ENCODE measurements around the gene VSIR. TPM values are rescaled to one million over a fixed set of nuclear protein-coding genes. Genes with fewer than 3 reads are reported as not detected.

Gene VSIR
- total and polyA plus RNA-seq, 2 donors, result 25.2 to 51.8 TPM

- 97% methylated on average over 3 of the region's 3 CpGs for WGBS
- H3K36me3 ChIP-seq (ENCODE audit: control insufficient read depth in 2 of 2, insufficient read depth in 2 of 2, low read length in 1 of 2), result peaks cover 4 to 6% of the 10 kb centered on the region in 2 donors
- H3K4me1 ChIP-seq (ENCODE audit: control insufficient read depth in 2 of 2, insufficient read depth in 2 of 2, low read length in 2 of 2), result peaks cover 31 to 92% of the 10 kb centered on the region in 2 donors
- DNase-seq (ENCODE audit: low read depth in 6 of 9, low spot score in 9 of 9), result no peak
- peak overlapping the region in 1 of 2 donors; percentile 75 for H3K27ac ChIP-seq (ENCODE audit: low read depth in 1 of 2, low read length in 1 of 2)
- H3K4me3 ChIP-seq (ENCODE audit: low read length in 2 of 2), result no peak overlapping the region
- H3K9me3 ChIP-seq (ENCODE audit: control insufficient read depth in 2 of 2, insufficient read depth in 1 of 2, low read length in 1 of 2), result peaks cover 0 to 4% of the 10 kb centered on the region in 2 donors
- peaks cover 0 to 6% of the 10 kb centered on the region in 2 donors for H3K27me3 ChIP-seq (ENCODE audit: control insufficient read depth in 2 of 2, insufficient read depth in 1 of 2, low read length in 1 of 2)
Measured at GRCh38 chr10:71770255-71770654, 3.1 kb downstream of the VSIR start.

DNA sequence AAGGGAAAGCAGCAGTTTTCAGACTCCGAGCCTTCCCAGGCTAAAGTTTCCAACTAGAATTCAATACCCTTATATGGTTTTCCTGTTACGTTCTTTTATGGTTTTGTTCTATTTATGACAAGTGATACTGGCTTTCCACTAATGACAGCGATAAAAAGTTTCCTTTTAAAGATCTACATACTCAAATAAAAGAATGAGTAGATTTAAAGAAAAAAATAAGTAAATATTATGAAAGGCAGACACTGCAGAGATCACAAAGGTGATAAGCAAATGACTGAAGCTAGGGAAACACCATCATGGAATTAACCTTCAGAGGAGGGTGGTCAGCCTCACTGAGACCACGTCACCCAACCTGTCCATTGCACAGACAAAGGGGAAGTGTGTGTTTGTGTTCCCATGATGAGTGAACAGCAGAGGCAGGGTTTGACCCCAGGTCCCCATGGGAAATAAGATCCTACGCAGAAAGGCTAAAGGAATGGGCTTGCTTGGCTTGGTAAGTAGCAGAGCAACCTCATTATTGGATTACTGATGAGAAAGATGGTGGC is 4.0 kb downstream of the VSIR start:
- Histone ChIP-seq H3K36me3 (ENCODE audit: control insufficient read depth in 2 of 2, insufficient read depth in 2 of 2, low read length in 1 of 2) (peaks cover 4 to 6% of the 10 kb centered on the region in 2 donors), H3K4me3 (ENCODE audit: low read length in 2 of 2) (peak overlapping the region; percentile 28 to 32), H3K27ac (ENCODE audit: low read depth in 1 of 2, low read length in 1 of 2) (peak overlapping the region; percentile 75 to 84), H3K9me3 (ENCODE audit: control insufficient read depth in 2 of 2, insufficient read depth in 1 of 2, low read length in 1 of 2) (peaks cover 0 to 4% of the 10 kb centered on the region in 2 donors), H3K27me3 (ENCODE audit: control insufficient read depth in 2 of 2, insufficient read depth in 1 of 2, low read length in 1 of 2) (peaks cover 0 to 6% of the 10 kb centered on the region in 2 donors), H3K4me1 (ENCODE audit: control insufficient read depth in 2 of 2, insufficient read depth in 2 of 2, low read length in 2 of 2) (peaks cover 22 to 89% of the 10 kb centered on the region in 2 donors)
- DNase-seq (ENCODE audit: low read depth in 6 of 9, low spot score in 9 of 9), result no peak
- 25% methylated on average over 5 of the region's 5 CpGs for WGBS

DNA sequence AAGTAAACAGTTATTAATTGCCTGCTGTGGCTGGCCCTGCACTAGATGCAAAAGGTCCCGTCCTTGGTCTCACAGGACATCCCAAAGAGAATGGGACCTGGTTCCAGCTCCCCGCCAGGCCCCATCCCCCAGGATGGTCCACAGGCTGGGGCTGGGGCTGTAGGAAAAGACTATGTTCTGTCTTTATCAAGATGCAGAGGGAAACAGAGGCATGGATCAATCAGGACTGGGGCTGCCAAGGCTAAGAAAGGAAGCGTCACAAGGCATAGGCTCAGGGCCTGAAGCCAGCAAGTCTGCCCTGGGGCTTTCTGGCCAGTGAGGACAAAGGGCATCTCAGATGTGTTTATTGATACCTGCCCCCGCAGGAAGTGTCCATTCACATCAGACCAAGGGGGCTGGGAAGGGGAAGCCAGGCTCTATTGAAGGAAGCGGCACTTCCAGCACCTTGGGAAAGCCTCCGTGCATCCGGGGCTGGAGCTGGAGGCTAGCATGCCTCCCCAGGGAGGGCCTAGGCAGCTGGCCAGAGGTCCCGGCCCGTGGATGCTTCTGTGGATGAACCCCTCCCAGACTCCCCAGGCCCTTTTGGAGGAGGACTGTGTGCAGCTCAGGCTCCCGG is 5.8 kb downstream of the VSIR start:
- peaks cover 4 to 6% of the 10 kb centered on the region in 2 donors for H3K36me3 ChIP-seq (ENCODE audit: control insufficient read depth in 2 of 2, insufficient read depth in 2 of 2, low read length in 1 of 2)
- no peak for DNase-seq (ENCODE audit: low read depth in 6 of 9, low spot score in 9 of 9)
- H3K4me1 ChIP-seq (ENCODE audit: control insufficient read depth in 2 of 2, insufficient read depth in 2 of 2, low read length in 2 of 2), result peaks cover 14 to 72% of the 10 kb centered on the region in 2 donors
- H3K27ac ChIP-seq (ENCODE audit: low read depth in 1 of 2, low read length in 1 of 2), result peak overlapping the region in 1 of 2 donors; percentile 62
- WGBS, result 94% methylated on average over 10 of the region's 10 CpGs
- H3K27me3 ChIP-seq (ENCODE audit: control insufficient read depth in 2 of 2, insufficient read depth in 1 of 2, low read length in 1 of 2), result no peaks in the 10 kb centered on the region
- no peaks in the 10 kb centered on the region for H3K9me3 ChIP-seq (ENCODE audit: control insufficient read depth in 2 of 2, insufficient read depth in 1 of 2, low read length in 1 of 2)
- no peak overlapping the region for H3K4me3 ChIP-seq (ENCODE audit: low read length in 2 of 2)

DNA sequence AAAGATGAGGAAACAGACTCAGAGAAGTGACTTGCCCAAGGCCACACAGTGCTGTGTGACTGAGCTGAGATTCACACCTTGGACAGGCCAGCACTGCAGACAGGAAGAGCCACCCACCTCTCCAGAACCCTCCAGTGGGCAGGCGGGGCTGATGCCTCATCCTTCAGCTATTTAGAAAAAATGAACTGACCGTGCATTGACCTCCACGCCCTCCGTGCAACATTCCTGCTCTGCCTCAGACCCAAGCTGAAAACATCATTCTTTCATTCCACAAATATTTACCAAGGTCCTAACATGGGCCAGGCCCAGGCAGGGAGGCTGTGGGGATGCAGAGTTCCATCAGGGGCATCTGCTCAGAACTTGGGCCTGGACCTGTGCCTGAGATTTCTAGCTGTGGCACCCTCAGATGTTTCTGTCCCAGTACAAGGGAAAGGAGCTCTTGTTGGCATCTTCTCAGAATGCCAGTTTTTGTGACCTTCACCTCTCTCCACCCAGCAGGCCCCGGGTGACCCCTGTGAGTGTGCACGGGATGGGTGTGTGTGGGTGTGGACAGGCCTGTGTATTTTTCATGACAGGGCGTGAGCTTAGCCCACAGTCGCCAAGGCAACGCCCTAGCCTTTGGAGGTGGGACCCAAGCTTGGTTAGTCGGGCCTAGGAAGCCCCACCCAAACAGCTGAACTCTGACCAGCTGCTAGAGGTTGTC is 6.5 kb downstream of the VSIR start:
- H3K27ac ChIP-seq (ENCODE audit: low read depth in 1 of 2, low read length in 1 of 2), result peak overlapping the region in 1 of 2 donors; percentile 56
- H3K4me3 ChIP-seq (ENCODE audit: low read length in 2 of 2), result no peak overlapping the region
- peaks cover 14 to 66% of the 10 kb centered on the region in 2 donors for H3K4me1 ChIP-seq (ENCODE audit: control insufficient read depth in 2 of 2, insufficient read depth in 2 of 2, low read length in 2 of 2)
- peaks cover 4 to 8% of the 10 kb centered on the region in 2 donors for H3K36me3 ChIP-seq (ENCODE audit: control insufficient read depth in 2 of 2, insufficient read depth in 2 of 2, low read length in 1 of 2)
- no peak for DNase-seq (ENCODE audit: low read depth in 6 of 9, low spot score in 9 of 9)
- no peaks in the 10 kb centered on the region for H3K27me3 ChIP-seq (ENCODE audit: control insufficient read depth in 2 of 2, insufficient read depth in 1 of 2, low read length in 1 of 2)
- WGBS, result 86% methylated on average over 10 of the region's 10 CpGs
- H3K9me3 ChIP-seq (ENCODE audit: control insufficient read depth in 2 of 2, insufficient read depth in 1 of 2, low read length in 1 of 2), result no peaks in the 10 kb centered on the region

DNA sequence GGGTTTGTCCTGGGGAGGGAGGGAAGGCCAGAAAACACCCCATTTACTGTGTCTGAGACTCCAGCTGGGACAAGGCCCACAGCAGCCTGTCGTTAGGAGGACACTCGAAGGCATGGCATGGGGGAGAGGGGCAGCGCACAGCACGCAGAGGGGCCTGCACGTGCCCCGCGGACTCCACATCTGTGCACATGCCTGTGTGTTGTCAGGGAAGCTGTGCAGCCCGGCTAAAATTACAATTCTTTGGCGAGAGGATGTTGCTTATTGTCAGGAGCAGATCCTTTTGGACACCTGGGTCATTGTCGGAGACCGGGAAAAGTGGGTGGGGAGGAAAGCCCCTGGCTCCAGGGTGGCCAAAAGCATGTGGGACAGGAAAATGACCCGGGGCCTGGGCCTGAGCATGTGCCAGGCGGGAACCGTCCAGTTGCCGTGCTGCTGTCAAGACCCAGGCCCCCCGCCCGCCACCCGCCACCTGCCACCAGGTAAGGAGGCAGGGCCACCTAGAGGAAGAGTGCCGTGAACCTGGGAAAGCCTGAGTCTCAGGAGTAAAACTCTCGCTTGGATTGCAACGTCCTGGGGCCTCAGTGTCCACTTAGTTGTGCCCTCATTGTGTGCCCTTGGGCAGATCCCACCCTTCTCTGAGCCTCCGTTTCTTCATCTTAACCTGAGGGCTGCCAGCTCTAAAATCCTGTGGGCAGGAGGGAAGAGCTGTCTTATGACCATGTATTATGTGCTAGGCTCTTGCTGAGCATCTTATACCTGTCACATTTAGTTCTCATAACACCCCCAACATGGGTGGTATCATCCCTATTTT is 7.2 kb downstream of the VSIR start:
- WGBS, result 91% methylated on average over 22 of the region's 22 CpGs
- Histone ChIP-seq H3K27me3 (ENCODE audit: control insufficient read depth in 2 of 2, insufficient read depth in 1 of 2, low read length in 1 of 2) (no peaks in the 10 kb centered on the region), H3K9me3 (ENCODE audit: control insufficient read depth in 2 of 2, insufficient read depth in 1 of 2, low read length in 1 of 2) (no peaks in the 10 kb centered on the region), H3K27ac (ENCODE audit: low read depth in 1 of 2, low read length in 1 of 2) (peak overlapping the region in 1 of 2 donors; percentile 46), H3K36me3 (ENCODE audit: control insufficient read depth in 2 of 2, insufficient read depth in 2 of 2, low read length in 1 of 2) (peaks cover 4 to 9% of the 10 kb centered on the region in 2 donors), H3K4me1 (ENCODE audit: control insufficient read depth in 2 of 2, insufficient read depth in 2 of 2, low read length in 2 of 2) (peaks cover 14 to 59% of the 10 kb centered on the region in 2 donors), H3K4me3 (ENCODE audit: low read length in 2 of 2) (no peak overlapping the region)
- no peak for DNase-seq (ENCODE audit: low read depth in 6 of 9, low spot score in 9 of 9)

GRCh38 chr10:71765176-71765904 is 8.0 kb downstream of the VSIR start:
- DNase-seq (ENCODE audit: low read depth in 6 of 9, low spot score in 9 of 9), result no peak
- Histone ChIP-seq H3K4me3 (ENCODE audit: low read length in 2 of 2) (no peak overlapping the region), H3K36me3 (ENCODE audit: control insufficient read depth in 2 of 2, insufficient read depth in 2 of 2, low read length in 1 of 2) (peaks cover 4 to 13% of the 10 kb centered on the region in 2 donors)

DNA sequence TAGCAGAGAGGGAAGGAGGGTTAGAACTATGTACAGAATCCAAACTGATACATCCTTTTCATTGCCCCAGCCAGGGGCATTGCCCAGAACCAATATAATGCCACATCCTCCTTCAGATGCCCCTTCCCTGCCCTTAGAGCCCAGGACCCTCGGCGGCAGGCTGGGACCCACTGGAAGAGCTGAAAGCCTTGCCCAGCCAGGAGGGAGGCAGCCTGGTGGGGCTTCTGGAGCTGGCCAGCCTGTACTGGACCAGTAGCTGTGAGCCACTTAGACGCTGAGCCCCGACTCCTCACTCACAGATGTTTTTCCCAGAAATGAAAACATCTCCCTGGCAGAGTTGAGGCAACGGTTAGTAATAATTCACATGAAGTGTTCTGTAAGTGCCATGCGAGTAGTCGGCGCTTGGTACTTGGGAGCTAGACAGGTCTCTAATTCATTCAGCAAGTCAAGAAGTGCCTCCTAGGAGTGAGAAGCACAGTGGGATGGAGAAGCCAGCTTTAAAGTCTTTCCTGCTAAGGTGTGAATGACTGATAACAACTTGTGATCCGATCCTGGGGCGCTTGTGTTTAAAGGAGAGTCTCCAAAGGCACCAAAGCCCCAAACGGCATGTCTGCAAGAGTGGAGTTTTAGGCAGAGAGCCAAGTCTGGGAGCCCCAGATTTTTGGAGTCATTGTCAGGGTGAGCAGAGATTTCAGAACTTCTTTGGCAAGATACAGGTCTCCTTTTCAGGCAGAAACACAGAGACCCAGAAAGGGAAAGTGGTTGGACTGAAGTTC is 9.8 kb downstream of the VSIR start:
- Histone ChIP-seq H3K27ac (ENCODE audit: low read depth in 1 of 2, low read length in 1 of 2) (no peak overlapping the region), H3K27me3 (ENCODE audit: control insufficient read depth in 2 of 2, insufficient read depth in 1 of 2, low read length in 1 of 2) (no peaks in the 10 kb centered on the region), H3K36me3 (ENCODE audit: control insufficient read depth in 2 of 2, insufficient read depth in 2 of 2, low read length in 1 of 2) (peaks cover 4 to 14% of the 10 kb centered on the region in 2 donors), H3K9me3 (ENCODE audit: control insufficient read depth in 2 of 2, insufficient read depth in 1 of 2, low read length in 1 of 2) (no peaks in the 10 kb centered on the region), H3K4me3 (ENCODE audit: low read length in 2 of 2) (no peak overlapping the region), H3K4me1 (ENCODE audit: control insufficient read depth in 2 of 2, insufficient read depth in 2 of 2, low read length in 2 of 2) (peaks cover 13 to 53% of the 10 kb centered on the region in 2 donors)
- 93% methylated on average over 11 of the region's 11 CpGs for WGBS
- no peak for DNase-seq (ENCODE audit: low read depth in 6 of 9, low spot score in 9 of 9)

More at GRCh38 chr10:71765176-71765904, 8.0 kb downstream of the VSIR start:
- Histone ChIP-seq H3K9me3 (ENCODE audit: control insufficient read depth in 2 of 2, insufficient read depth in 1 of 2, low read length in 1 of 2) (no peaks in the 10 kb centered on the region), H3K4me1 (ENCODE audit: control insufficient read depth in 2 of 2, insufficient read depth in 2 of 2, low read length in 2 of 2) (peaks cover 14 to 59% of the 10 kb centered on the region in 2 donors), H3K27me3 (ENCODE audit: control insufficient read depth in 2 of 2, insufficient read depth in 1 of 2, low read length in 1 of 2) (no peaks in the 10 kb centered on the region), H3K27ac (ENCODE audit: low read depth in 1 of 2, low read length in 1 of 2) (peak overlapping the region; percentile 41 to 46)
- 90% methylated on average over 8 of the region's 8 CpGs for WGBS

DNA sequence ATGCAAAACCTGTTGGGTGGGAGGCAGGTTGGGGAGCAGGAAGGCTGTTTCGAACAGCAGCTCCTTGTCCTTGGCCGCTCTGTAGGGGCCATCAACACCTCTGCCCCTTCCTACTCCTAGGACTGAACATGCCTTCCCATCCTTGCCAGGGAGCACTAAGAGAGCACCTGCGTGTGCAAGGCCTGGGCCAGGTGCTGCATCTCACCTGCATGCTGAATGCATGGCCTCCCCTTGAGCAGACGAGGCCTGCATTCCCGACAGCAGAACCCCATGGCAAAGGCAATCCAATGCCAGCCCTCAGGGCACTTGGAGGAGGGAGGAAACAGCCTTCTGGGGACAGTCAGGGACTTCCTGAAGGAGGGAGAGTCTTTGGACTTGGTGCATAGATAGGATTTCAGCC is 11.0 kb downstream of the VSIR start:
- no peak overlapping the region for H3K4me3 ChIP-seq (ENCODE audit: low read length in 2 of 2)
- DNase-seq (ENCODE audit: low read depth in 6 of 9, low spot score in 9 of 9), result no peak
- peaks cover 20 to 56% of the 10 kb centered on the region in 2 donors for H3K4me1 ChIP-seq (ENCODE audit: control insufficient read depth in 2 of 2, insufficient read depth in 2 of 2, low read length in 2 of 2)
- peaks cover 7 to 11% of the 10 kb centered on the region in 2 donors for H3K36me3 ChIP-seq (ENCODE audit: control insufficient read depth in 2 of 2, insufficient read depth in 2 of 2, low read length in 1 of 2)
- no peaks in the 10 kb centered on the region for H3K9me3 ChIP-seq (ENCODE audit: control insufficient read depth in 2 of 2, insufficient read depth in 1 of 2, low read length in 1 of 2)
- H3K27ac ChIP-seq (ENCODE audit: low read depth in 1 of 2, low read length in 1 of 2), result no peak overlapping the region
- H3K27me3 ChIP-seq (ENCODE audit: control insufficient read depth in 2 of 2, insufficient read depth in 1 of 2, low read length in 1 of 2), result no peaks in the 10 kb centered on the region
- WGBS, result 98% methylated on average over 5 of the region's 5 CpGs
